Tibial artery (tissue), 4 donors: Measurements from ENCODE around the gene PGR.

Experiments
- DNase-seq, 2 donors: peaks; one replicate each; pipeline ENCODE4 v3.0.0-alpha.2; 2019
- H3K27ac ChIP-seq, 2 donors: fragments of 200-600 bp; sonication (generic) in 1 of 2; 1 replicate in 1 of 2; 2 replicates in 1 of 2; pipeline ENCODE4 v1.5.1; 2018 to 2019; ENCODE audit warnings: mild to moderate bottlenecking in 1 of 2
- H3K27me3 ChIP-seq, 2 donors: fragments of 200-600 bp; sonication (generic) in 1 of 2; one replicate each; pipeline versions ENCODE4 v1.5.1 to v1.6.0; 2016 to 2019
- H3K36me3 ChIP-seq, 3 donors: fragments of 200-600 bp; sonication (generic) in 2 of 3; one replicate each; pipeline ENCODE4 v1.5.1; 2016 to 2019; ENCODE audit warnings: mild to moderate bottlenecking in 2 of 3
- H3K4me1 ChIP-seq, 4 donors: fragments of 200-600 bp; sonication (generic) in 2 of 4; 1 replicate in 3 of 4; 2 replicates in 1 of 4; pipeline ENCODE4 v1.5.1; 2016 to 2019
- H3K4me3 ChIP-seq, 2 donors: fragments of 200-600 bp; sonication (generic) in 1 of 2; 1 replicate in 1 of 2; 2 replicates in 1 of 2; pipeline ENCODE4 v1.5.1; 2018 to 2019; ENCODE audit warnings: mild to moderate bottlenecking in 2 of 2
- H3K9me3 ChIP-seq, 3 donors: fragments of 200-600 bp; sonication (generic) in 1 of 3; one replicate each; pipeline ENCODE4 v1.5.1; 2016 to 2019
- CTCF ChIP-seq, 2 experiments: fragments of 200-600 bp in 1 of 2; fragments of 450-650 bp in 1 of 2; IDR thresholded peaks; one replicate each; pipeline ENCODE4 v1.5.1; 2017 to 2019; ENCODE audit warnings: antibody characterized with exemption in 2 of 2, mild to moderate bottlenecking in 1 of 2, moderate library complexity in 1 of 2
- intact Hi-C: fragments of 100-400 bp; cut with DNase I; formaldehyde crosslinking; loops from one replicate; pipeline ENCODE4 v1.15.0; 2023; ENCODE audit warnings: low total_unique reads

The PGR gene

GRCh38 chr11:101049813-101050212 lies 79.8 kb downstream of the PGR start:
- TF ChIP-seq CTCF (IDR thresholded peaks at IDR 0.05) = no peak
- Histone ChIP-seq H3K36me3 (peaks cover 0 to 12% (median 5%) of the 10 kb centered on the region in 3 donors), H3K9me3 (no peaks in the 10 kb centered on the region), H3K4me1 (no peaks in the 10 kb centered on the region), H3K27me3 (no peaks in the 10 kb centered on the region), H3K4me3 (no peak overlapping the region), H3K27ac (no peak overlapping the region)
- no peak for DNase-seq
- intact Hi-C loops = loop anchor here (10.0 kb wide), 1 partner anchor 1205 kb away; no protein-coding TSS in a partner anchor

- no peak for TF ChIP-seq CTCF (IDR thresholded peaks at IDR 0.05)
- Histone ChIP-seq H3K27me3 (no peaks in the 10 kb centered on the region), H3K36me3 (peaks cover 0 to 12% (median 5%) of the 10 kb centered on the region in 3 donors), H3K9me3 (no peaks in the 10 kb centered on the region), H3K27ac (no peak overlapping the region), H3K4me1 (no peaks in the 10 kb centered on the region), H3K4me3 (no peak overlapping the region)
- DNase-seq = no peak
- intact Hi-C loops = loop anchor here (10.0 kb wide), 1 partner anchor 1206 kb away; no protein-coding TSS in a partner anchor
Measured at GRCh38 chr11:101049123-101049522, 80.5 kb downstream of the PGR start.

- no peak for DNase-seq
- intact Hi-C loops = loop anchor here (10.0 kb wide), 1 partner anchor 1206 kb away; no protein-coding TSS in a partner anchor
- Histone ChIP-seq H3K4me1 (no peaks in the 10 kb centered on the region), H3K4me3 (no peak overlapping the region), H3K9me3 (no peaks in the 10 kb centered on the region), H3K27ac (no peak overlapping the region), H3K36me3 (peaks cover under 1 to 12% (median 5%) of the 10 kb centered on the region in 3 donors), H3K27me3 (no peaks in the 10 kb centered on the region)
- TF ChIP-seq CTCF (IDR thresholded peaks at IDR 0.05) = no peak
Measured at GRCh38 chr11:101048479-101048878, 81.1 kb downstream of the PGR start.

GRCh38 chr11:101046947-101047346 lies 82.7 kb downstream of the PGR start:
- H3K4me1 ChIP-seq = no peaks in the 10 kb centered on the region
- H3K27ac ChIP-seq = no peak overlapping the region
- H3K9me3 ChIP-seq = no peaks in the 10 kb centered on the region
- no peak overlapping the region for H3K4me3 ChIP-seq
- no peaks in the 10 kb centered on the region for H3K27me3 ChIP-seq
- no peak for DNase-seq
- H3K36me3 ChIP-seq = peaks cover 5 to 12% (median 8%) of the 10 kb centered on the region in 3 donors
- intact Hi-C loops = loop anchor here (10.0 kb wide), 1 partner anchor 1208 kb away; no protein-coding TSS in a partner anchor
- no peak for TF ChIP-seq CTCF (IDR thresholded peaks at IDR 0.05)

- no peak overlapping the region for H3K27ac ChIP-seq
- no peaks in the 10 kb centered on the region for H3K4me1 ChIP-seq
- intact Hi-C loops = loop anchor here (10.0 kb wide), 1 partner anchor 1209 kb away; no protein-coding TSS in a partner anchor
Measured at GRCh38 chr11:101045415-101045814, 84.2 kb downstream of the PGR start.

More at GRCh38 chr11:101045415-101045814, 84.2 kb downstream of the PGR start:
- H3K27me3 ChIP-seq = no peaks in the 10 kb centered on the region
- no peak for DNase-seq
- peaks cover 8 to 12% (median 10%) of the 10 kb centered on the region in 3 donors for H3K36me3 ChIP-seq
- no peak for TF ChIP-seq CTCF (IDR thresholded peaks at IDR 0.05)
- H3K4me3 ChIP-seq = no peak overlapping the region
- H3K9me3 ChIP-seq = no peaks in the 10 kb centered on the region
